ENCODE measurements around the gene CAPN14.

The CAPN14 gene

GRCh38 chr2:31208240-31208639 is 9.1 kb downstream of the CAPN14 start:
- Histone ChIP-seq H3K27ac (ENCODE audit: extremely low read depth, low read depth, low read length) (no peak overlapping the region), H3K4me3 (ENCODE audit: low read depth, low read length) (no peak overlapping the region), H3K36me3 (ENCODE audit: control insufficient read depth in 2 of 2, insufficient read depth in 1 of 2, low read length in 2 of 2) (no peaks in the 10 kb centered on the region), H3K4me1 (ENCODE audit: control insufficient read depth, insufficient read depth, low read length) (no peaks in the 10 kb centered on the region), H3K9me3 (ENCODE audit: control insufficient read depth, insufficient read depth, low read depth, low read length) (no peaks in the 10 kb centered on the region)
- no peak for TF ChIP-seq ZNF747 (tag by site-specific recombination; IDR thresholded peaks at IDR 0.05)
- no peak for TF ChIP-seq ZNF211 (tag by site-specific recombination; IDR thresholded peaks at IDR 0.05; ENCODE audit: low read depth)
- no peak for TF ChIP-seq MEIS1 (CRISPR knock-in tag; IDR thresholded peaks at IDR 0.05; ENCODE audit: borderline replicate concordance)
- TF ChIP-seq ZNF837 (tag by site-specific recombination; IDR thresholded peaks at IDR 0.05): no peak
- no peak for TF ChIP-seq ZNF18 (tag by site-specific recombination; IDR thresholded peaks at IDR 0.05)
- TF ChIP-seq ZNF677 (tag by site-specific recombination; IDR thresholded peaks at IDR 0.05): no peak
- no peak for TF ChIP-seq ZNF426 (tag by site-specific recombination; IDR thresholded peaks at IDR 0.05)
- no peak for TF ChIP-seq ZNF560 (tag by site-specific recombination; IDR thresholded peaks at IDR 0.05; ENCODE audit: borderline replicate concordance)
- TF ChIP-seq ZNF148 (tag by site-specific recombination; IDR thresholded peaks at IDR 0.05; ENCODE audit: borderline replicate concordance): no peak
- TF ChIP-seq ZNF292 (tag by site-specific recombination; IDR thresholded peaks at IDR 0.05; ENCODE audit: borderline replicate concordance, low read depth): no peak
- TF ChIP-seq ZSCAN16 (tag by site-specific recombination; IDR thresholded peaks at IDR 0.05): no peak
- POLR2A ChIA-PET: interaction anchor here (0.6 kb wide), 1 partner anchor 8 kb away, joined by 4 read pairs; no protein-coding TSS in a partner anchor
- CTCF ChIA-PET: no interaction called here

GRCh38 chr2:31207790-31208189 is 9.5 kb downstream of the CAPN14 start:
- no peaks in the 10 kb centered on the region for H3K4me1 ChIP-seq (ENCODE audit: control insufficient read depth, insufficient read depth, low read length)
- no peaks in the 10 kb centered on the region for H3K36me3 ChIP-seq (ENCODE audit: control insufficient read depth in 2 of 2, insufficient read depth in 1 of 2, low read length in 2 of 2)
- no peaks in the 10 kb centered on the region for H3K9me3 ChIP-seq (ENCODE audit: control insufficient read depth, insufficient read depth, low read depth, low read length)
- H3K27ac ChIP-seq (ENCODE audit: extremely low read depth, low read depth, low read length): no peak overlapping the region
- no peak overlapping the region for H3K4me3 ChIP-seq (ENCODE audit: low read depth, low read length)
- no peak for TF ChIP-seq ZNF146 (tag by site-specific recombination; IDR thresholded peaks at IDR 0.05)
- no peak for TF ChIP-seq ZNF518A (tag by site-specific recombination; conservative IDR thresholded peaks at IDR 0.05; ENCODE audit: low read depth)
- no peak for TF ChIP-seq ZNF670 (tag by site-specific recombination; IDR thresholded peaks at IDR 0.05; ENCODE audit: low read depth)
- TF ChIP-seq REPIN1 (tag by site-specific recombination; IDR thresholded peaks at IDR 0.05; ENCODE audit: low read depth): no peak
- TF ChIP-seq ZNF10 (tag by site-specific recombination; IDR thresholded peaks at IDR 0.05): no peak
- no peak for TF ChIP-seq ZNF747 (tag by site-specific recombination; IDR thresholded peaks at IDR 0.05)
- no peak for TF ChIP-seq ZXDB (tag by site-specific recombination; IDR thresholded peaks at IDR 0.05)
- TF ChIP-seq ZNF239 (tag by site-specific recombination; IDR thresholded peaks at IDR 0.05): no peak
- POLR2A ChIA-PET: no interaction called here
- CTCF ChIA-PET: no interaction called here
